WTC11 (cell line): Measurements from ENCODE around the gene CDA. TPM values are rescaled to one million over a fixed set of nuclear protein-coding genes. Genes with fewer than 3 reads are reported as not detected.

Source experiments
- ATAC-seq: fragments of 200-7000 bp; cut with Tn5 transposase; 2 replicates; pipeline ENCODE4 v1.10.0; 2021; ENCODE audit warnings: mild to moderate bottlenecking, moderate library complexity
- CTCF ChIA-PET: fragments of 300-600 bp; sonication (Branson Sonifier 250); formaldehyde crosslinking; loops from one replicate; lab custom pipeline; 2021; ENCODE audit warnings: antibody characterized with exemption; lab: Charles Lee
- POLR2A ChIA-PET: fragments of 350-600 bp; sonication (Branson Sonifier 250); formaldehyde crosslinking; loops from one replicate; lab custom pipeline; 2021; ENCODE audit warnings: antibody characterized with exemption; lab: Charles Lee
- DNase-seq: peaks from one replicate; pipeline ENCODE4 v3.0.0; 2021; ENCODE audit warnings: low spot score
- H3K27ac Mint-ChIP-seq: 2 replicates; pipeline ENCODE4 v1.8.0; 2021; ENCODE audit warnings: mixed read lengths
- H3K27me3 Mint-ChIP-seq: 2 replicates; pipeline ENCODE4 v1.8.0; 2021; ENCODE audit warnings: low read depth, mild to moderate bottlenecking, moderate library complexity, mixed read lengths
- H3K36me3 Mint-ChIP-seq: 2 replicates; pipeline ENCODE4 v1.8.0; 2021; ENCODE audit warnings: mixed read lengths
- H3K4me1 Mint-ChIP-seq: 2 replicates; pipeline ENCODE4 v1.8.0; 2022; ENCODE audit warnings: mixed read lengths
- H3K4me3 Mint-ChIP-seq: 2 replicates; pipeline ENCODE4 v1.8.0; 2021; ENCODE audit warnings: mild to moderate bottlenecking, moderate library complexity, mixed read lengths
- H3K9me3 Mint-ChIP-seq: 2 replicates; pipeline ENCODE4 v1.8.0; 2021; ENCODE audit warnings: mixed read lengths
- E2F1 ChIP-seq: sonication (generic); formaldehyde crosslinking; IDR thresholded peaks from 2 replicates; pipeline ENCODE4 v1.8.0; 2022; ENCODE audit warnings: mild to moderate bottlenecking, missing genetic modification reagents
- E2F4 ChIP-seq: sonication (generic); formaldehyde crosslinking; IDR thresholded peaks from 2 replicates; pipeline ENCODE4 v1.8.1; 2022; ENCODE audit warnings: low read depth, mild to moderate bottlenecking, moderate library complexity, missing genetic modification reagents, borderline replicate concordance
- ELF4 ChIP-seq: sonication (generic); formaldehyde crosslinking; IDR thresholded peaks from 2 replicates; pipeline ENCODE4 v1.8.1; 2022; ENCODE audit warnings: low read depth, mild to moderate bottlenecking, moderate library complexity, missing genetic modification reagents
- ESRRA ChIP-seq: sonication (generic); formaldehyde crosslinking; IDR thresholded peaks from 2 replicates; pipeline ENCODE4 v1.8.1; 2022; ENCODE audit warnings: mild to moderate bottlenecking, missing genetic modification reagents, borderline replicate concordance
- JAZF1 ChIP-seq: fragments of 250-450 bp; sonication (Bioruptor Pico); IDR thresholded peaks from 2 replicates; pipeline ENCODE4 v1.9.0; 2021; ENCODE audit warnings: moderate library complexity, mild to moderate bottlenecking, inconsistent platforms
- KAT7 ChIP-seq: sonication (generic); formaldehyde crosslinking; IDR thresholded peaks from 2 replicates; pipeline ENCODE4 v1.8.1; 2023; ENCODE audit warnings: missing genetic modification reagents, mild to moderate bottlenecking, borderline replicate concordance
- NFATC4 ChIP-seq: fragments of 250-450 bp; sonication (Bioruptor Pico); IDR thresholded peaks from 2 replicates; pipeline ENCODE4 v1.9.0; 2021; ENCODE audit warnings: mild to moderate bottlenecking
- PRDM15 ChIP-seq: sonication (generic); formaldehyde crosslinking; IDR thresholded peaks from 2 replicates; pipeline ENCODE4 v1.8.0; 2022; ENCODE audit warnings: missing genetic modification reagents
- RORB ChIP-seq: fragments of 250-450 bp; sonication (Bioruptor Pico); IDR thresholded peaks from 2 replicates; pipeline ENCODE4 v1.9.0; 2021; ENCODE audit warnings: mild to moderate bottlenecking
- SOX15 ChIP-seq: fragments of 250-450 bp; sonication (Bioruptor Pico); IDR thresholded peaks from 2 replicates; pipeline ENCODE4 v1.9.0; 2021; ENCODE audit warnings: mild to moderate bottlenecking
- SP1 ChIP-seq: sonication (generic); formaldehyde crosslinking; conservative IDR thresholded peaks from 2 replicates; pipeline ENCODE4 v1.8.1; 2022; ENCODE audit warnings: missing genetic modification reagents
- ZBTB21 ChIP-seq: sonication (generic); formaldehyde crosslinking; IDR thresholded peaks from 2 replicates; pipeline ENCODE4 v1.8.1; 2023; ENCODE audit warnings: mild to moderate bottlenecking, missing genetic modification reagents, borderline replicate concordance
- ZNF138 ChIP-seq: sonication (generic); formaldehyde crosslinking; conservative IDR thresholded peaks from 2 replicates; pipeline ENCODE4 v1.8.1; 2022; ENCODE audit warnings: mild to moderate bottlenecking, moderate library complexity, missing genetic modification reagents
- ZNF219 ChIP-seq: sonication (generic); formaldehyde crosslinking; IDR thresholded peaks from 2 replicates; pipeline ENCODE4 v1.8.0; 2023; ENCODE audit warnings: missing genetic modification reagents, mild to moderate bottlenecking, borderline replicate concordance
- ZNF416 ChIP-seq: fragments of 250-450 bp; sonication (Bioruptor Pico); IDR thresholded peaks from 2 replicates; pipeline ENCODE4 v1.9.0; 2021; ENCODE audit warnings: mild to moderate bottlenecking, inconsistent platforms
- ZNF512 ChIP-seq: sonication (generic); formaldehyde crosslinking; IDR thresholded peaks from 2 replicates; pipeline ENCODE4 v1.8.1; 2022; ENCODE audit warnings: missing genetic modification reagents, borderline replicate concordance
- total RNA-seq: library from RNA; stranded (reverse); gene quantifications from 3 replicates; pipeline ENCODE4 v1.2.3, GENCODE V29; 2021
- TF ChIP-seq, protein P1 (sequence below): fragments of 250-450 bp; sonication (Bioruptor Pico); IDR thresholded peaks from 2 replicates; pipeline ENCODE4 v1.9.0; 2021; ENCODE audit warnings: moderate library complexity, mild to moderate bottlenecking, inconsistent platforms, borderline replicate concordance
- TF ChIP-seq, protein P2 (sequence below): sonication (generic); formaldehyde crosslinking; IDR thresholded peaks from 2 replicates; pipeline ENCODE4 v1.8.1; 2023; ENCODE audit warnings: mild to moderate bottlenecking, missing genetic modification reagents
- TF ChIP-seq, protein P3 (sequence below): sonication (generic); formaldehyde crosslinking; IDR thresholded peaks from 2 replicates; pipeline ENCODE4 v1.8.0; 2023; ENCODE audit warnings: mild to moderate bottlenecking, missing genetic modification reagents
- TF ChIP-seq, protein P4 (sequence below): sonication (generic); formaldehyde crosslinking; IDR thresholded peaks from 2 replicates; pipeline ENCODE4 v1.8.0; 2022; ENCODE audit warnings: mild to moderate bottlenecking, missing genetic modification reagents

Gene CDA
- total RNA-seq, 1 experiment from 2014 or later = 12.5 TPM

DNA sequence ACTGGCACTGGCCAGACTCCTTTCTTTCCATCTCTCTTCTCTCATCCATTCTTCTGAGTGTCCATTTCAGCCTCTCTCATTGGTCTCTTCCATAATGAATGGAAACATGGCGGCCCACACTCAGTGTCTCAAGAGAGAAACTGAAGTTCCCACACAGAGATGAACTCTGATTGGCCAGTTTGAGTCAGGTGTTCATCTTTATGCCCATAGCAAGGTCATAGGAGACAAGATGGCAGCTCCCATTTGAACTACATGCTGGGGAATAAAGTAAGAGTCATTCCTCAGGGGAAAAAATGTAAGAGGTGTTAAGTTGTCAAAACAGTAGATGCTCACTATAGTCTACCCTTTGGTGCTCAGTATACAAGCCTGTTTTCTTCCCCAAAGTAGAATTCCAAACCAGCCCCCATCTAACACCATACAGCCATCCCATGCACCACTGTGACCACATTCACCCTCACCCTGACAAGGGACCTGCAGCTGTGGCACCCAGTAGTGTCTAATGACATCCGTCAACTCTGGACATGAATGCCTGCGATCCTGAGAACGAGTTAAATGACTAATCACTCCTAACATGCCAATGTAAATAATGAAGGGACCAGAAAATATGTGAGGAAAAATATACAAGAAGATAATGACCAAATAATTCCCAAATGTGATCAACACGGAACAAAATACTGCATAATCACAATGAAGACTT is 12.4 kb downstream of the CDA start:
- no peak for DNase-seq
- Mint-ChIP-seq H3K27ac (no peak overlapping the region), H3K27me3 (no peaks in the 10 kb centered on the region), H3K4me1 (peaks cover 5% of the 10 kb centered on the region), H3K9me3 (peaks cover 14% of the 10 kb centered on the region), H3K4me3 (no peak overlapping the region), H3K36me3 (peaks cover 3% of the 10 kb centered on the region)
- no peak for ATAC-seq
- POLR2A ChIA-PET = no interaction called here
- TF ChIP-seq NFATC4 (CRISPR knock-in tag) = no peak
- TF ChIP-seq PRDM15 (CRISPR knock-in tag) = no peak
- TF ChIP-seq ZNF512 (CRISPR knock-in tag) = no peak
- no peak for TF ChIP-seq ZNF219 (CRISPR knock-in tag)
- no peak for TF ChIP-seq ESRRA (CRISPR knock-in tag)
- no peak for TF ChIP-seq ZBTB21
- no peak for TF ChIP-seq ZNF138
- TF ChIP-seq JAZF1 (CRISPR knock-in tag) = no peak
- TF ChIP-seq, protein P1, sequence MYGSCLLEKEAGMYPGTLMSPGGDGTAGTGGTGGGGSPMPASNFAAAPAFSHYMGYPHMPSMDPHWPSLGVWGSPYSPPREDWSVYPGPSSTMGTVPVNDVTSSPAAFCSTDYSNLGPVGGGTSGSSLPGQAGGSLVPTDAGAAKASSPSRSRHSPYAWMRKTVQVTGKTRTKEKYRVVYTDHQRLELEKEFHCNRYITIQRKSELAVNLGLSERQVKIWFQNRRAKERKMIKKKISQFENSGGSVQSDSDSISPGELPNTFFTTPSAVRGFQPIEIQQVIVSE (CRISPR knock-in tag) = no peak
- no peak for TF ChIP-seq ELF4 (CRISPR knock-in tag)
- no peak for TF ChIP-seq E2F4 (CRISPR knock-in tag)
- no peak for TF ChIP-seq KAT7
- CTCF ChIA-PET = interaction anchor here (1.1 kb wide), 1 partner anchor 26 kb away, joined by 4 read pairs; no protein-coding TSS in a partner anchor

- CTCF ChIA-PET = interaction anchor here (0.8 kb wide), 1 partner anchor 28 kb away, joined by 4 read pairs; no protein-coding TSS in a partner anchor
Observed at GRCh38 chr1:20602851-20603450, 14.1 kb downstream of the CDA start.

More at GRCh38 chr1:20602851-20603450, 14.1 kb downstream of the CDA start:
- Mint-ChIP-seq H3K4me1 (peaks cover 5% of the 10 kb centered on the region), H3K4me3 (no peak overlapping the region), H3K27me3 (no peaks in the 10 kb centered on the region), H3K9me3 (peaks cover 14% of the 10 kb centered on the region), H3K27ac (no peak overlapping the region), H3K36me3 (peaks cover 3% of the 10 kb centered on the region)
- TF ChIP-seq ZBTB21 (no peak), ESRRA (CRISPR knock-in tag) (no peak), RORB (CRISPR knock-in tag) (no peak), ZNF416 (CRISPR knock-in tag) (no peak), E2F1 (no peak), SOX15 (CRISPR knock-in tag) (no peak), SP1 (no peak)
- TF ChIP-seq, protein P2, sequence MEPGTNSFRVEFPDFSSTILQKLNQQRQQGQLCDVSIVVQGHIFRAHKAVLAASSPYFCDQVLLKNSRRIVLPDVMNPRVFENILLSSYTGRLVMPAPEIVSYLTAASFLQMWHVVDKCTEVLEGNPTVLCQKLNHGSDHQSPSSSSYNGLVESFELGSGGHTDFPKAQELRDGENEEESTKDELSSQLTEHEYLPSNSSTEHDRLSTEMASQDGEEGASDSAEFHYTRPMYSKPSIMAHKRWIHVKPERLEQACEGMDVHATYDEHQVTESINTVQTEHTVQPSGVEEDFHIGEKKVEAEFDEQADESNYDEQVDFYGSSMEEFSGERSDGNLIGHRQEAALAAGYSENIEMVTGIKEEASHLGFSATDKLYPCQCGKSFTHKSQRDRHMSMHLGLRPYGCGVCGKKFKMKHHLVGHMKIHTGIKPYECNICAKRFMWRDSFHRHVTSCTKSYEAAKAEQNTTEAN (CRISPR knock-in tag) = no peak
- TF ChIP-seq, protein P3, sequence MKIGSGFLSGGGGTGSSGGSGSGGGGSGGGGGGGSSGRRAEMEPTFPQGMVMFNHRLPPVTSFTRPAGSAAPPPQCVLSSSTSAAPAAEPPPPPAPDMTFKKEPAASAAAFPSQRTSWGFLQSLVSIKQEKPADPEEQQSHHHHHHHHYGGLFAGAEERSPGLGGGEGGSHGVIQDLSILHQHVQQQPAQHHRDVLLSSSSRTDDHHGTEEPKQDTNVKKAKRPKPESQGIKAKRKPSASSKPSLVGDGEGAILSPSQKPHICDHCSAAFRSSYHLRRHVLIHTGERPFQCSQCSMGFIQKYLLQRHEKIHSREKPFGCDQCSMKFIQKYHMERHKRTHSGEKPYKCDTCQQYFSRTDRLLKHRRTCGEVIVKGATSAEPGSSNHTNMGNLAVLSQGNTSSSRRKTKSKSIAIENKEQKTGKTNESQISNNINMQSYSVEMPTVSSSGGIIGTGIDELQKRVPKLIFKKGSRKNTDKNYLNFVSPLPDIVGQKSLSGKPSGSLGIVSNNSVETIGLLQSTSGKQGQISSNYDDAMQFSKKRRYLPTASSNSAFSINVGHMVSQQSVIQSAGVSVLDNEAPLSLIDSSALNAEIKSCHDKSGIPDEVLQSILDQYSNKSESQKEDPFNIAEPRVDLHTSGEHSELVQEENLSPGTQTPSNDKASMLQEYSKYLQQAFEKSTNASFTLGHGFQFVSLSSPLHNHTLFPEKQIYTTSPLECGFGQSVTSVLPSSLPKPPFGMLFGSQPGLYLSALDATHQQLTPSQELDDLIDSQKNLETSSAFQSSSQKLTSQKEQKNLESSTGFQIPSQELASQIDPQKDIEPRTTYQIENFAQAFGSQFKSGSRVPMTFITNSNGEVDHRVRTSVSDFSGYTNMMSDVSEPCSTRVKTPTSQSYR (CRISPR knock-in tag) = no peak
- TF ChIP-seq, protein P4, sequence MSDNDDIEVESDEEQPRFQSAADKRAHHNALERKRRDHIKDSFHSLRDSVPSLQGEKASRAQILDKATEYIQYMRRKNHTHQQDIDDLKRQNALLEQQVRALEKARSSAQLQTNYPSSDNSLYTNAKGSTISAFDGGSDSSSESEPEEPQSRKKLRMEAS = no peak
- no peak for ATAC-seq
- POLR2A ChIA-PET = no interaction called here
- DNase-seq = no peak
